T-helper 22 cell (primary cell): ENCODE measurements around the gene HMG20A.
A peak's percentile ranks its signal among the peaks of the same experiment; 100 is the strongest.
"Not testable (repeated sequence)": the region's sequence is repeated elsewhere in the genome, so short reads cannot be mapped to it uniquely, and the experiment has no call there.

Experiments used
- DNase-seq: peaks from one replicate; pipeline ENCODE4 v3.0.0-alpha.2; 2020; ENCODE audit warnings: low read depth

HMG20A gene

DNA sequence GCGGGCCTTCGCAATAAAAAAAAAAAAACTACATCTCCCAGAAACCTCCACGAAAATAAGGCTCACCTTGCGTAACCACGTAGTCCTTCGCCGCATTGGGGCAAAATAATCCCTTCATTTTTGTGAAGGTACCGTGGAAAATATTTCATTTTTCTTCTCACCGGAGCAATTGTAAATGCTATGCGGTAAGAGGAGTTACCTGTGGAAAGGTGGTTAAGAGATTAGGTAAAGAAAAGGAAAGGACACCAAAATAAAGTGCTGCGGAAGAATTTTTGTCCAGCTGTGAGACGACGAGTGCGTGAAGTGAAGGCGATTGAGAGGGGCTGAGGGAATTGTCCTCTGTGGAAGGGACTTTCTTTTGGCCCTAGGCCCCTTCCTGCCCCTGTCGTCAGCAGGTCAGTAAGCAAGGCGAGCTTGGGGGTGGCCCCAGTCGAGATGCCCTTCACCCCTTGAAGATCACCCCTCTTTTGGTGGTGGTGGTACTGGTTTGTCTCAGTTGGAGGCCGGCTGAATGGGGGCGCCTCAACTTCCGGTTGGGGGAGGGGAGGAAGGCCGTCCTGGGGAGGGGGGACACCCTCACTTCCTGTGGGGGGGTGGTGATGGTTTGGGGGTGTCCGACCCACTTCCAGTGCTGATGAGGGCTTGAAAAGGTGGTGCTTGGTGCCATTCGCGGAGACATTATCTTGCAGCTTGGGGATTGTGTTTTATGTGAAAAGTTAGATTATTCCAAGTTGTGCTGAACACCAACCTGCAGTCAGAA is at the start of gene HMG20A:
HMG20A (plus strand) TSS at position 279 of the 760 bp plus-strand sequence. CDS start 37,520 bp downstream, outside the sequence.
- DNase-seq, result peak; percentile 22

DNA sequence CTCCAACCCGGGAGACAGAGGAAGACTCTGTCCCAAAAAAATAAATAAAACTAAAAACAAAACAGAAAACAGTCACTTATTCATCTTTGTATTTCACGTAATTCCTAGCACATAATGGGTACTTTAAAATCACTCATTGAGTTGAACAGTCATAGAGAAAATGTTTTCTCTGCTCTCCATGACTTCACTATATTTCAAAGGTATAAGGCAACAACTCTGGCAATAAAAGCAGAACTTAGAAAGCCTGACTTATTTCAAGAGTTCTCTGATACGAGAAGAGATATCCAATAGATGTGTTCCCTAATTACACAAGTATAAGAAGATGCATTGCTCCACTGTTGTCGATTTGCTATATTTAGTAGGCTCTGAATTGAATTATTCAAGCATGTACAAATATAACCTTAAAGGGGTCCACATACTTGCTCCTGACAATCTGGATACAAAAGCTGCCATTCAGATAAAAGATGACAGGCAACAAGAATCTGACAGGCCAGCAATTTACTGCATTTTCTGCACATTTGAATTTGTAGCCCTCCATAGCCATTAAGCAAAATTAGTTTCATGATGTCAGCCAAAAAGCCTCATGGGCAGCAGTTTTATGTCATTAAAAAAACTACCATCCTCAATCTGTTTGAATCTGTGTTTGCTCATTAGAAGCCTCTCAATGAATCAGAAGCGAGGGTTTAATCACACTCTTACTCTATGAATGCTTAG is 48.7 kb upstream of the HMG20A start:
- DNase-seq, result no peak

DNA sequence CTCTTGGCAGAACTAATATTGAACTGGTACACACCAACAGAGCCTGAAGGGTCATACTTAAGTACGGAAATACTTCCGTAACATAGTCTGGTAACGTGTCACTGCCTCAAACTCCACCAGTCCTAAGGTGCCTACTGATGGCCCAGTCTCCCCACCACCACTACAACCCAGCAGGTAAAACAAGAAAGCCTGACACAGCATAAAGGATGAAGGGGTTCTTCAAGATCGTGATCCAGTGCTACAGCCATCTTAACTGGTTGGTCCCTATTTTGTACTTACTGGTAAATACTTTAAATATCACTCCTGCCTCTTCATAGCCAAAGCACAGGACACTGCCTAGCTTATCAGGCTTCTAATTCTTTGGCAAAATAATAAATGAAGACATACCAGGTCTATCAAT is 47.2 kb upstream of the HMG20A start:
- no peak for DNase-seq

DNA sequence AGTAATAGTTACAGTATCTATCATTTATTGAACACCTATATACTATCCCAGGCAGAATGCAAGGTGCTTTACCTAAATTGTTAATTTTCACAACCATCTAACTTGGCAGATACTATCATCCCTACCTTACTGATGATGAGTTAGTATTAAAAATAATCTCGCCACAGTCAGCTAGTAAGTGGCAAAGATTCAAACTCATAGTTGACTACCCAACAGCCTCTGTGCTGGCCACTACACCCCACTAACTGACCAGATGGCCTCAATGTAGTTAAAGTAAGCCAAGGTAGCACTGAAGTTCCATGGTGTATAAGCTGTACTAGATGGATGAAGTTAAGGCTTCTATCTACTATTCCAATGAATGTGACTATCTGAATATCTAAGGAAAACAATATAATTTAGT is 45.6 kb upstream of the HMG20A start:
- DNase-seq, result no peak

DNA sequence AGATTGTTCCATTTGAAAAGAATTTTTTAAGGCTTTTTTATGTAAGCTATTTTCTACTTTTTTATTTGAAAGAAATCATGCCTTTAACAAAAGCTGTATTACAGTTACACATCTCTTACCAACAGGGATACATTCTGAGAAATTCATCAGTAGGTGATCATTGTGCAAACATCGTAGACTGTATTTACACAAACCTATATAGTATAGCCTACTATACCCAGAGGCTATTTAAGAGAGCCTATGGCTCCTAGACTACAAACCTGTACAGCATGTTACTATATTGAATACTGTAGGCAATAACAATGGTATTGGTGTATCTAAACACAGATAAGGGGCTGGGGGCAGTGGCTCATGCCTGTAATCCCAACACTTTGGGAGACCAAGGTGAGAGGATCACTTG is 43.9 kb upstream of the HMG20A start:
- DNase-seq, result no peak

DNA sequence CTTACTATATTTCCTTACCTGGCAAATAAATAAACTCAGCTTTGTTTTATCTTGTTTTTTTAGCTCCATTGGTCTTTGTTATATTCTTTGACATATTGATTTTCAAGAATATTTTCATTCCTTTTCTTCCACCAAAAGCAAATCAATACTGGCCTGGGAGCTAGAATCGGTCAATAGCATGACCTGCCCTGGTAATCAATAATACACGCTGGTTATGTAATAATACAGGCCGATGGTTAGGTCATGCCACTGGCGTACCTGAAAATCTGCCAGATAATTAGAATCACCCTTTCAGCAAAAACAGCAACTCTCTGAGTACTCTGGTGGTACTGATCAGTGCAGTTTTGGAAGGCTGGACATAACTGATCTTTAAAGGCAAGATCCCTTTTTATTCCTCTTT is 40.7 kb upstream of the HMG20A start:
- DNase-seq, result no peak

DNA sequence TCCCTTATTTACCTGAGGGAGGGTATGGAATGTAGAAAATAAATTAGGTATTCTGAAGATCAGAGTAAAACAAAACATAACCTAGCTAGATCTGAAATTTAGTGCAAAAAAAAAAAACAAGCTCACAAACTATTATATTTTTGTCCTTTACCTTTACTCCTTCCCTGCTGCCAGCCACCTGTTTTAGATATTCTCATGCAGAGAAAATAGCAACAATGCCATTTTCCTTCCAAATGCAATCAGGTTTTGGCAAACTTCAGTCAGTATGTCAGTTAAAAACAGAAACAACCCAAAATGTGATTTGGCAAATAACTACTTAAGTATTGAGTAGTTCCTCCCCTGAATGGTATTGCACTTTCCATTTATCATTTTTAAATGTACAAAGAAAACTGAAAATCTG is 36.6 kb upstream of the HMG20A start:
- no peak for DNase-seq

DNA sequence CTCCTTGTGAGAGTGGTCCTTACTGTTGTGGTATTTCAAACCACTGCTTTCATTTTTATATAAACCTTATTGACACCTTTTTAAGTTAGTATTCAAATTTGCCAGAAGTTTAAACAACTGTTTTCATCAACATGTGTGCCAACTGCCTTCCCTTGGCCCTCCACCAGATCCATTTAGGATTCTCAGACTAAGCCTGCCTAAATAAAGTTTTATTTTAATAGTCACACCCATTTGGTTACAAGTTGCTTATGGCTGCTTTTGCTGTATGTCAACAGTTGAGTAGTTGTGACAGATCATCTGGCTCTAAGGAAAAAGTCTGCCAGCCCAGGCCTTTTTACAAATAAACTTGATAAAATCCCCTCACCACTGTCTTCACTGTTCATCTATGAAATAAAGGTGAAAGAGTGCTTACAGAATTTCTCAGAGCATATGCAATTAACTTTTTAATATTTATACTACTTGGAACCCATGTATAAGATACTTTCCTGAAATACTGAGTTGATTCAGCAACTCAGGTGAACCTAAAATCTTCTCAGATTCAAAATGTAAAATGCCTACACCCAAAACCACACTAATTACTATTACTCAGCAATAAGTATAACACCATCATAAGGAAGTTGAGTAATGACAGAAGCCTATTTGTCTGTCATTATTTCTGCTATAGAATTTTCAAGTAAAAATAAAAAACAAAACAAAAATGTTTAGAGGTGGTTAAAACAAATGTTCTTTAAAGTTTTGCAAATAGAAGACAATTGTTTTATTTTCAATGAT is 35.9 kb upstream of the HMG20A start:
- no peak for DNase-seq

DNA sequence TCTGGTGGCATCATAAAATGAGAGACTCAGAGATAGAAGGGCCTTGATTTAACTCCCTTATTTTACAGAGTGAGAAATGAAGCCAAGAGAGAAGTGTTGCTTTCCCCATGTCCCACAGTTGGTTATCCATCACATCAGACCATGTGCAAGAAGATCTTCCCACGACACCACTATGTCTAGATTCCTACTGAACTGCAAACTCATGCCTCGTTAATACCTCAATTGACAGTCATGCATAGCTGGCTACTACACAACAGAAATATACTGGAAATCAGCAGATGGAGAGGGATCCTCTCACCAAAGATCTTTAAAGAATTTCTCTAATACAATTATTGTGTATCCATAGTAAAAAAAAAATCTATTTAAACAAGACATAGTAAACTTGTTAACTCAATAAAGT is 34.1 kb upstream of the HMG20A start:
- no peak for DNase-seq

DNA sequence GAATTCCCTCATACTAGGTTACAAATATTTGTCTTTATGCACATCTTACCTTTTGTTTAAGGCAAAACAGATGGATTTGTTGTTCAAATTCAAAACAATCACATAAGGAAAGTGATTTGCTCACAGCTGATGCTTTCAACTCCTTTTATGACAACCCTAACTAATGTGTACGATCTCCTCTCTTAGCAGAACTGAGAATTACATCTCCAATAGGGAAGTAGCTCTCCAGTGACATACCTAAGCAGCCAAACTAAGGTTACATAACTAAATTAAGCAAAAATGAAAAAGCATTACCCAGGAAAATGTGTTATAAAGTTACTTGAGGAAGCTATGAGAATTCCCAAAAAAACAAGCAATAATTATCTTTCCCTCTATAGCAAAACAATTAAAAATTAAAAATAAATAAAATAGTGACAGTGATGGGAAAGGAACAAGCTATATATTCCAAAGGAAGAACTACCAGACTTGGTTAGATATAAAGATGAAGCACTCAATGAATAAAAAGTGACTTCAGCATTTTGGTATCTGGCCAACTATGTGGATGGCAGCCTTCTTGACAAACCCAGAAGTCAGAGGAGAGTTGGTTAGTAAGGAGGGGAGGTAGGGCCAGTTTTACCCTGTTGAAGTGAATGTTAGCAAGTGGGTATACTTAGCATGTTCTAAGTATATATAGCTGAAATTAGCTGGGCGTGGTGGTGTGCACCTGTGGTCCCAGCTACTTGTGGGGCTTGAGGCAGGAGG is 33.2 kb upstream of the HMG20A start:
- no peak for DNase-seq

DNA sequence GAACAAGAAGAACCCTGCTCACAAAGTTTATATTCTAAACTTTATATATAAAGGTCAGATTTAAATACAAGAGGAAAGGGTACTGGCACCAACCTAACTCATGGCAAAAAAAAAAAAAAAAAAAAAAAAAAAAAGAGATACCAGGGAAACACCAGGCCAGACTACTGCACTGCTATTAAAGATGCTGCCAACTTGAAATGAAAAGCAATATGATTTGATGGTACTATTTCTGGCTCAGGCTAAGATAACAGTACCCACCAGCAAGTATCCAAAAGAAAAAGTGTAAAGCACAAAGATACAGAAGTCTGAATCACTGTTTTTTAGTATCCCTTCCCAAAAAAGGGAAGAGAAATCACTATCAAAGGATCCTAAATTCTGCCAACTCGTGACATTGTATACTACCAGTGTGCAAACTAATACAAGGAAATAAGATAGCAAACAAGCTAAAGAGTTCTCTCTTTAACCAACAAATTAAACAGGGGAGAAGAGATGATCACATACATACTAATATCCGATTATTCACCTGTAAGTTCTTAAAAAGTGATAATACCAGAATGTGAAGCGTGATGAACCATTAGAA is 29.2 kb upstream of the HMG20A start:
- DNase-seq, result no peak

DNA sequence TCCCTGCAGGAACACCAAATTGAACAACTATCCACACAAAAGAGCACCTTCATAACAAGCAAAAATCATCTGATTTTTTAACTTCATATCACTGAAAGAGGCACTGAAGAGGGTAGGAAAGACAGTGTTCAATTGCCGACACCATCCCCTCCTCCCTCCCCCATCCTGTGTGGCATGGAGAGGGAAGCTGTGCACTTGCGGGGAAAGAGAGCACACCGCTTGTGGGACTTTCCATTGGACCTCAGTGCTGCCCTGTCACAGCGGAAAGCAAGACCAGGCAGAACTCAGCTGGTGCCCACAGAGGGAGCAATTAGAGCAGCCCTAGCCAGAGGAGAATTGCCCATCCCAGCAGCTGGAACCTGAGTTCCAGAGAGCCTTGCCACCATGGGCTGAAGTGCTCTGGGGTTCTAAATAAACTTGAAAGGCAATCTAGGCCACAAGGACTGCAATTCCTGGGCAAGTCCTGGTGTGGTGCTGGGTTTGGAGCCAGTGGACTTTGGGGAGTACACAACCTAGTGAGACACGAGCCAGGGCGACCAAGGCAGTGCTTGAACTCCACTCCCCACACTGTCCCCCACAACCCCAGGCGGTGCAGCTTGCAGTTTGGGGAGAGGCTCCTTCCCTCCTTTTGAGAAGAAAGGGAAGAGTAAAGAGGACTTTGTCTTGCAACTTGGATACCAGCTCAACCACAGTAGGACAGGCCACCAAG is 27.8 kb upstream of the HMG20A start:
- no peak for DNase-seq

DNA sequence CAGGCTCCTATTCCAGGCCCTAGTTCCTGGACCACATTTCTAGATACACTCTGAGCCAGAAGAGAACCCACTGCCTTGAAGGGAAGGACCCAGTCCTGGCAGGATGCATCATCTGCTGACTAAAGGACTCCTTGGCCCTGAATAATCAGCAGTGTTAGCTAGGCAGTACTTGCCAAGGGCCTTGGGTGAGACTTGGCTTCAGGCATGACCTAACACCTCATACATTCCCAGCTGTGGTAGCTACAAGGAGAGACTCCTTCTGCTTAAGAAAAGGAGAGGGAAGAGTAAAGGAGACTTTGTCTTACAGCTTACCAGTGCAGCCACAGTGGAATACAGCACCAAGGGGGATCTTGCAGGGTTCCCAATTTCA is 27.2 kb upstream of the HMG20A start:
- no peak for DNase-seq

DNA sequence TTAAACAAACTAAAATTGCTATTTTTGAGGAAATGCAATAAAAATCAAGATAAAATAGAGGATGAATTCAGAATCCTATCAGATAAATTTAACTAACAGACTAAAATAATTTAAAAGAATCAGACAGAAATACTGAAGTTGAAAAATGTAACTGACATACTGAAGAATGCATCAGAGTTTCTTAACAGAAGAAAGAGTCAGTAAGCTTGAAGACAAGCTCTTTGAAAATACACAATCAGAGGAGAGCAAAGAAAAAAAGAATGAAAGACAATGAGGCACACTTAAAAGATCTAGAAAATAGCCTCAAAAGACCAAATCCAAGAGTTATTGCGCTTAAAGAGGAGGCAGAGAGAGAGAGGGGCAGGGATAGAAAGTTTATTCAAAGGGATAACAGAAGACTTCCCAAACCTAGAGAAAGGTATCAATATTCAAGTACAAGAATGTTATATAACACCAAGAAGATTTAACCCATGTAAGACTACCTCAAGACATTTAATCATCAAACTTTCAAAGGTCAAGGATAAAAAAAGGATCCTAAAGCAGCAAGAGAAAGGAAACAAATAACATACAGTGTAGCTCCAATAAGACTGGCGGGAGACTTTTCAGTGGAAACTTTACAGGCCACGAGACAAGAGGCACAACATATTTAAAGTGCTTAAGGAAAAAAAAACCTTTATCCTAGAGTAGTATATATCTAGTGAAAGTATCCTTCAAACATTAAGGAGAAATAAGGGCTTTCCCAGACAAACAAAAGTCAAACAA is 25.5 kb upstream of the HMG20A start:
- no peak for DNase-seq

DNA sequence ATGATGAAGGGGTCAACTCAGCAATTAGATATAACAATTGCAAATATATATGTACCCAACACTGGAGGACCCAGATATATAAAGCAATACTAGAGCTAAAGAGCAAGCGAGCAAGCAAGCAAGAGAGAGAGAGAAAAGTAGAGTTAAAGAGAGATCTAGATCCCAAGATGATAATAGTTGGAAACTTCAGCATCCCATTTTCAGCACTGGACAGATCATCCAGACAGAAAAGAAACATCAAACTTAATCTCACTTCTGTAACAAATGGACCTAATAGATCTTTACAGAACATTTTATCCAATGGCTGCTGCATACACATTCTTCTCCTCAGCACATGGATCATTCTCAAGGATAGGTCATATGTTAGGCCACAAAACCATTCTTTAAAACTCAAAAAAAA is 24.0 kb upstream of the HMG20A start:
- no peak for DNase-seq

DNA sequence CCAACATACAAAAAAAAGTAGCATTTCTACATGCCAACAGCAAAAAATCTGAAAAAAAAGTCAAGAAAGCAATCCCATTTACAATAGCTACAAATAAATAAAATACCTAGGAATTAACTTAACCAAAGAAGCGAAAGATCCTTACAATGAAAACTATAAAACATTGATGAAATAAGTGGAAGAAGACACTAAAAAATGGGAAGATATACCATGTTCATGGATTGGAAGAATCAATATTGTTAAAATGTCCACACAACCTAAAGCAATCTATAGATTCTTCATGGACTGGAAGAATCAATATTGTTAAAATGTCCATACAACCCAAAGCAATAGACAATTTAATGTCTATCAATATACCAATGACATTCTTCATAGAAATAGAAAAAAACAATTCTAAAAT is 21.8 kb upstream of the HMG20A start:
- no peak for DNase-seq

DNA sequence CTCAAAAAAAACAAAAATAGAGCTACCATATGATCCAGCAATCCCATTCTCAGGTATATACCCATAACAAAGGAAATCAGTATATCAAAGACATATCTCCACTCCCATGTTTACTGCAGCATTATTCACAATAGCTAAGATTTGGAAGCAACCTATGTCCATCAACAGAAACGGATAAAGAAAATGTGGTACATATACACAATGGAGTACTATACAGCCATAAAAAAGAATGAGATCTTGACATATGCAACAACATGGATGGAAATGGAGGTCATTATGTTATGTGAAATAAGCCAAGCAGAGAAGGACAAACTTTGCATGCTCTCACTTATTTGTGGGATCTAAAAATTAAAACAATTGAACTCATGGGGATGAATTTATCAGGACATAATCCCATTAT is 20.4 kb upstream of the HMG20A start:
- no peak for DNase-seq

DNA sequence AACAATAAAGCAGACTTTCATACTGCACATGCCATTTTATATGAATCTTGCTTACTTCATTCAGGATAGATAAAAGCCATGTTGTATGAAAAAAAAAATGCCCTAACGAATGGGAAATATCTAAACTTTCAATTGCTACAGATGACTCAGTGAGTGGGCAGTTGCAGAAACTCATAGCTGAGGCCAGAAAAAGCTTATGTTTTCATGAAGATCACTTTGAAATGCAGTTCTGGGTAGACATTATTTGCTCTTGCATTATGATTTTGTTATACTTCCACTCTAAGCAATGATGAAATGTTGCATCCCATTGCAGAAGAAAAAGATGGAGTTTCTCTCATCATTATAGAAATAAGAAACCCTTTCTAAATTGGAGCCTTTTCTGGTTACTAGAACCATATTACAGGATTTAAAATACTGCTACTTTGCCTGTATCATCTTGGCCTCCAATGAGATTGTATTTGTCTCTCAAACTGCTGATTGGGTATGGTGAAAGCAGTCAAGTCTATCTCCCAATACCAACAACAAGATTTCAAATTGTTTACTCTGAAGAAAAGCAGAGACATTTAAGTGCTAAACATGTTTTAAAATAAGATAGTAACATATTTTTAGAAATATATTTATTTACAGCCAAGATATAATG is 17.8 kb upstream of the HMG20A start:
- DNase-seq, result no peak

DNA sequence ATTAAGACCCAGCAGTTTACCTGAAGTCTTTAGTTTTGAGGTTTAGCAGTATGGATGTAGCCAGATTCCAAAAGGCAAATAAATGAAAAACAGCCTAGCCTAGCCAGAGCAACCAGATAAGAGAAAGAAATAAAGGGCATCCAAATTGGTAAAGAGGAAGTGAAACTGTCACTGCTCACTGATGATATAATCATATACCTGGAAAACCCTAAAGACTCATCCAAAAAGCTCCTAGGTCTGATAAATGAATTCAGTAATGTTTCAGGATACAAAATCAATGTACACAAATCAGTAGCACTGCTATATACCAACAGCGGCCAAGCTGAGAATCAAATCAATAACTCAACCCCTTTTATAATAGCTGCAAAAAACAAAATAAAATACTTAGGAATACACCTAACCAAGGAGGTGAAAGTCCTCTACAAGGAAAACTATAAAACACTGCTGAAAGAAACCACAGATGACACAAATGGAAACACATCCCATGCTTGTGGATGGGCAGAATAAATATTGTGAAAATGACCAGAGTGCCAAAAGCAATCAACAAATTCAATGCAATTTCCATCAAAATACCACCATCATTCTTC is 14.4 kb upstream of the HMG20A start:
- DNase-seq, result not testable (repeated sequence)

DNA sequence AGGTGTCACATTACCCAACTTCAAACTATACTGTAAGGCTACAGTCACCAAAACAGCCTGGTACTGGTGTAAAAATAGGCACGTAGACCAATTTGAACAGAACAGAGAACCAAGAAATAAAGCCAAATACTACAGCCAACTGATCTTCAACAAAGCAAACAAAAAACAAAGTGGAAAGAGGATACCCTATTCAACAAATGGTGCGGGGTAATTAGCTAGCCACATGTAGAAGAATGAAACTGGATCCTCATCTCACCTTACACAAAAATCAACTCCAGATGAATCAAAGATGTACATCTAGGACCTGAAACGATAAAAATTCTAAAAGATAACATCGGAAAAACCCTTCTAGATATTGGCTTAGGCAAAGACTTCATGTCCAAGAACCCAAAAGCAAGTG is 13.8 kb upstream of the HMG20A start:
- DNase-seq, result no peak
